ENCODE data around the gene DIPK2B.

The DIPK2B gene, protein sequence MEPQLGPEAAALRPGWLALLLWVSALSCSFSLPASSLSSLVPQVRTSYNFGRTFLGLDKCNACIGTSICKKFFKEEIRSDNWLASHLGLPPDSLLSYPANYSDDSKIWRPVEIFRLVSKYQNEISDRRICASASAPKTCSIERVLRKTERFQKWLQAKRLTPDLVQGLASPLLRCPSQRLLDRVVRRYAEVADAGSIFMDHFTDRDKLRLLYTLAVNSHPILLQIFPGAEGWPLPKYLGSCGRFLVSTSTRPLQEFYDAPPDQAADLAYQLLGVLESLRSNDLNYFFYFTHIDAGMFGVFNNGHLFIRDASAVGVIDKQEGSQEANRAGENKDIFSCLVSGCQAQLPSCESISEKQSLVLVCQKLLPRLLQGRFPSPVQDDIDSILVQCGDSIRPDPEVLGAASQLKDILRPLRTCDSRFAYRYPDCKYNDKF

GRCh38 chrX:45200741-45201234, at the start of gene DIPK2B:
Gene DIPK2B, minus strand, starts transcription at chrX:45200876. Its CDS starts 50 bp downstream, at chrX:45200826.
- no peak for DNase-seq (ENCODE audit: low read depth)
- H3K4me3 ChIP-seq (replicated peaks; ENCODE audit: low read depth, low read length): no peak within 1 kb of the TSS
- TF ChIP-seq, protein P1, sequence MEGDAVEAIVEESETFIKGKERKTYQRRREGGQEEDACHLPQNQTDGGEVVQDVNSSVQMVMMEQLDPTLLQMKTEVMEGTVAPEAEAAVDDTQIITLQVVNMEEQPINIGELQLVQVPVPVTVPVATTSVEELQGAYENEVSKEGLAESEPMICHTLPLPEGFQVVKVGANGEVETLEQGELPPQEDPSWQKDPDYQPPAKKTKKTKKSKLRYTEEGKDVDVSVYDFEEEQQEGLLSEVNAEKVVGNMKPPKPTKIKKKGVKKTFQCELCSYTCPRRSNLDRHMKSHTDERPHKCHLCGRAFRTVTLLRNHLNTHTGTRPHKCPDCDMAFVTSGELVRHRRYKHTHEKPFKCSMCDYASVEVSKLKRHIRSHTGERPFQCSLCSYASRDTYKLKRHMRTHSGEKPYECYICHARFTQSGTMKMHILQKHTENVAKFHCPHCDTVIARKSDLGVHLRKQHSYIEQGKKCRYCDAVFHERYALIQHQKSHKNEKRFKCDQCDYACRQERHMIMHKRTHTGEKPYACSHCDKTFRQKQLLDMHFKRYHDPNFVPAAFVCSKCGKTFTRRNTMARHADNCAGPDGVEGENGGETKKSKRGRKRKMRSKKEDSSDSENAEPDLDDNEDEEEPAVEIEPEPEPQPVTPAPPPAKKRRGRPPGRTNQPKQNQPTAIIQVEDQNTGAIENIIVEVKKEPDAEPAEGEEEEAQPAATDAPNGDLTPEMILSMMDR (IDR thresholded peaks at IDR 0.05; ENCODE audit: low read length, missing control alignments): no peak

DNA sequence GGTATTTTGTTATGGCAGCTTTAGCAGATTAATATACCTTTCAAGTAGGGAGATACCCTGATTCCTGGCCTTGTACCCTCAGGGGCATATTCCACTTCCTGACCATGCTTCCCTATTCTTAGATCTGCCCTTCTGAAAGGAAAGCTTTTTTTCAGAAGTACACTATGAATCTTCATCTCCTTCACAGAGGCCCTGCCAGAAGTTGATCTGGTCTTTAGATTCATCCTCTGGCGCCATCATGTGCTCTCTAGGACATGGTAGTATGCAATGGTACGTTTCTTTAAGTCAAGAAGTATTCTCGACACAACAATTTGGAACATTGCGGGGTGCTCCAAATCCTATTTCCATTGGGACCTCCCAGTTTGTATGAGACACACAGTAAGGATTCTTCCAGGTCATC, 39.6 kb upstream of the DIPK2B start:
- H3K4me3 ChIP-seq (replicated peaks; ENCODE audit: low read depth, low read length): no peak overlapping the region
- TF ChIP-seq, protein P1 (IDR thresholded peaks at IDR 0.05; ENCODE audit: low read length, missing control alignments): no peak
- DNase-seq (ENCODE audit: low read depth): no peak

DNA sequence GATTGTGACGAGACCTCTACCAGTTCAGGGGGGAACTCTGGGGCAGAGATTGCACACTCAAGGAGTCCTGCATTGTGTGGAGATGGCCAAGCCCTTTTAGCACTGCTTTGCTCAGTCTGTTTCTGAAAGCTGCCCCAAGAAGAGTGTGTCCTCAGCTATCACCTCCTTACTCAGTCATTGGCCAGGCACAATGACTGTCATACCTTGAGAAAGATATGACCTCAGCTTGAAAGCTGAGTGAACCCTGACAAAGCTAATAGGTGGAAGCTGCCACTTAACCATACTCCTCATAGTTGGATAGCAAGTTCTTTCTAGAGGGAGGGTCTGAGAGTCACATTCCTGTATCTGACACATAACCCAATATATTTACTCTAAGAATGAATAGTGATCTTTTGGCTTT, 37.8 kb upstream of the DIPK2B start:
- no peak for DNase-seq (ENCODE audit: low read depth)
- no peak overlapping the region for H3K4me3 ChIP-seq (replicated peaks; ENCODE audit: low read depth, low read length)
- TF ChIP-seq, protein P1 (IDR thresholded peaks at IDR 0.05; ENCODE audit: low read length, missing control alignments): no peak

DNA sequence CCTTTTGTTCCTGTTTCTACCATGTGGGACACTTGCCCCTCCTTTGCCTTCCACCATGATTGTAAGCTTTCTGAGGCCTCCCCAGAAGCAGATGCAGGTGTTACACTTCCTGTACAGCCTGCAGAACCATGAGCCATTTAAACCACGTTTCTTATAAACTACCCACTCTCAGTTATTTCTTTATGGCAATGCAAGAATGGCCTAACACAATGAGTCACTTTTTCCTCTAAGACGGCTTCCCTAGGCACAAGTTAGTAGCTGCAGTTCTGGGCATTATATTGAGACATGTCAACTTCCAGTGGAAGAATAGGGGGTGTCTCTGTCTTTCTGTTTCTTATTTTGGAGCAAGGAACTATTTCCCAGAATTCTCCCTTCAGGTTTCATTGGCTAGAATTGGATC, 32.9 kb upstream of the DIPK2B start:
- TF ChIP-seq, protein P1 (IDR thresholded peaks at IDR 0.05; ENCODE audit: low read length, missing control alignments): no peak
- no peak for DNase-seq (ENCODE audit: low read depth)
- no peak overlapping the region for H3K4me3 ChIP-seq (replicated peaks; ENCODE audit: low read depth, low read length)

GRCh38 chrX:45232139-45232538, 31.5 kb upstream of the DIPK2B start:
- TF ChIP-seq, protein P1 (IDR thresholded peaks at IDR 0.05; ENCODE audit: low read length, missing control alignments): no peak
- H3K4me3 ChIP-seq (replicated peaks; ENCODE audit: low read depth, low read length): no peak overlapping the region
- DNase-seq (ENCODE audit: low read depth): no peak

DNA sequence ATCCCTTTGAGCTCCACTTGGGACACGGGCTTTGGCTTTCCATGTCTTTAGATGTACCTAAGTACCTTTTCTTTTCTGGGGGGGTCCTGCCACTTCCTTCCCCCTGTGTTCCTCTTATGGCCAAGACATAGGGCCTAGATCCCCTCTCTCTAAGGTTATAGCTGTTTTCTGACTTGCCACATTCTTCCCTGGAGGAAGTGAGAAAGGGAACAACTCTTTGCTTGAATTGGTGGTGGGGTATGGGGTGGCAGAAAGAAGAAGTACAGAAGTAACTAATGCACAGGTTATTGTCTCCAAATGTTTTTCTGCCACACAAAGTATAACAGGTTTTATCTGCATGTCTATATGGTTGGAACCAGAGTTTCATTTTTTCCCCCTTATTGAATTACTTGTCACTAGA, 29.7 kb upstream of the DIPK2B start:
- H3K4me3 ChIP-seq (replicated peaks; ENCODE audit: low read depth, low read length): no peak overlapping the region
- DNase-seq (ENCODE audit: low read depth): no peak
- TF ChIP-seq, protein P1 (IDR thresholded peaks at IDR 0.05; ENCODE audit: low read length, missing control alignments): no peak

Data from fibroblast of pulmonary artery (primary cell).